Measurements from ENCODE around the gene SSBP2.

SSBP2 gene

DNA sequence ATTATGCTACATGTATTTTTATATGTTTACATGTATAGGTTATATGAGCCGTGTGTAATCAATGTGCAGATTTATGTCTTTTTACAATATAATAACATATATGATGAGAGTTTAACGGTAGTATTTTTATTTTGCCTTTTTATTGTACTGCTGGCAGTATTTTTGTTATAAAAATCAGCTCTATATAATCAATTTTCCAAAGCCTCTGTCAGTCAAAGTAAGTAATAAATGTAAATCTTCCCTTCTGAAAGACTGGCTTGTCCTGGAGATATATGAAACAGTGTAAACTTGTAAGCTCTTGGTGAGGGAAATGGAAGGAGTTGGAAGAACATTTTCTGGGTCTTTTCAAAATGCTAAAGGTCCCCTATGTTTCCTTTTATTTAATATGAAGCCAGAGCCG lies 173.8 kb downstream of the SSBP2 start:
- DNase-seq, result no peak

DNA sequence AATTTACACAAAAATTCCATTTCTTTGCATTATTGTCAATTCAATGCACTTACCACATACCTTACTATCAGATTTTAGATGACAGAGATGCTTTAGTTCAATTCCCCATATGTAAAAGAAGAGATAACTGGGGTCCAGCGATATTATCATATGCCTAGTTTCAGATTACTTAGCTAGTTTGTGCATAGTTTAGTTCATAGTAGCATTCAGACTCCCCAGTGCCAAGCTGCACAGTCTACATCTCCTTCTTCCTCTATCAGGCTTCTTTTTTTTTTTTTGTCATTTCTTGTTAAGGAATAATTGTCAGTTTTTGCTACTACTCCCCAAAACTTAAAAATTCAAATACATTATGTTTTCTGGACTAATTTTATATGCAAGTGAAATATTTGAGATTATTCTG lies 175.0 kb downstream of the SSBP2 start:
- DNase-seq, result no peak

DNA sequence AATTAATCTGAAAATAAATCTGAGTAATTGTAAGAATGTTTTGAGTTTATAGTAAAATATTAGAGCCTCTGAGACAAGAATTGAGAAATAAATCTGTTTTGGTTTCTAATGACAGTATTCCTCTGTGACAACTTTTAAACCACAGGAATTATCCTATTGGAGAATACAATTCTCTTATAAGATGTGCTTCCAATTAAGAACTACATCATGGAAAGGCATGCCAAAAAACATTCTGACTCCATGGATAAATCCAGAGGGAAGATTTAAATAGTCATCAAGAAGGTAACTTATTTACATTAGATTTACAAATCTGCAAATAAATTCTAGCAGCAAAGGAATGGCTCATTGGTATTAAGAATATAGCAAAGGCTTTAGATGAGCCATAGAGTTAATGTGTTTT lies 178.7 kb downstream of the SSBP2 start:
- DNase-seq, result no peak

DNA sequence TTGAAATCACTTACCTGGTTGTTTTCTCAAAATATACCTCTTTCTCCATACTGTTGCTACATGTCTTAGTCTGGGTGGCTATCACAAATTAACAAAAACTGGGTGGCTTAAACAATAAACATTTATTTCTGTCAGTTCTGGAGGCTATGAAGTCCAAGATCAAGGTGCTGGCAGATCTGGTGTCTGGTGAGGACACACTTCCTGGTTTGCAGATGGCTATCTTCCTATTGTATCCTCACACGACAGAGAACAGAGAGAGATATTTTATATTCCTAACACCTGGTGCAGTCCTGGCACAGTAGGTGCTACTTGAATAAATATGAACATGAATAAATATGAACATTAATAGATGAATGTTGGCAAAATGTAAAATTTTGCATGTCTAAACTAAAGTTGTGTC lies 192.7 kb downstream of the SSBP2 start:
- DNase-seq, result no peak

DNA sequence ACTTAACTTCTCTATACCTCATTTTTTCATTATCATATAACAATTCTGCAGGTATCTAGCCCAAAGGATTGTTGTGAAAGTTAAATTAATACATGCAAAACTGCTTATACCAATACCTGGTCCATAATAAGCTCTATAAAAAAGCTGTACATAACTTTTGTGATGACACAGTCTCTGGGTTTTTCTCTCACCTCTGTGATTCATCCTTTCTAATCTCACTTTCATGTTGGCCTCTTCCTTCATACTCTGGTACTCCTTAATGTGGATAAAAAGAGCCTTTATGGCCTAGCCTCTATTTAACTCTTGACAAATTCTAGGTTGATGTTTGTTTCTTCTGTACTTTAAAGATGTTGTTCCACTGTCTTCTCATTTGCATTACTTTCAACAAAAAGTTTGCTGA lies 194.1 kb downstream of the SSBP2 start:
- no peak for DNase-seq

DNA sequence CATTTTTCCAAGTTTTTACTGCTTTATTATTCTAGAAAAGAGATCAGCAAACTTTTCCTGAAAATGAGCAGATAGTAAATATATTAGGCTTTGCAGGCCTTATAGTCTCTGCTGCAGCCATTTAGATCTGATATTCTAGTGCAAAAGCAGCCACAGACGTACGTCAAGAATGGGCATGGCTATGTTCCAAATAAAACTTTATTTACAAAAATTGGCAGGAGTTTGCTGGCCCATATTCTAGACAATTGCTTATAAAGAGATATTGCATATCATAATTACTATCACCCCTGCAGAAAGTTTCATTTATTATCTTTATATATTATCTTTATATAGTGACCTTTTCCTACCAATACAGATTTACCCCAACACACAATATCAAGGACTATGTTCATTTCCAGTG lies 195.0 kb downstream of the SSBP2 start:
- DNase-seq, result no peak

DNA sequence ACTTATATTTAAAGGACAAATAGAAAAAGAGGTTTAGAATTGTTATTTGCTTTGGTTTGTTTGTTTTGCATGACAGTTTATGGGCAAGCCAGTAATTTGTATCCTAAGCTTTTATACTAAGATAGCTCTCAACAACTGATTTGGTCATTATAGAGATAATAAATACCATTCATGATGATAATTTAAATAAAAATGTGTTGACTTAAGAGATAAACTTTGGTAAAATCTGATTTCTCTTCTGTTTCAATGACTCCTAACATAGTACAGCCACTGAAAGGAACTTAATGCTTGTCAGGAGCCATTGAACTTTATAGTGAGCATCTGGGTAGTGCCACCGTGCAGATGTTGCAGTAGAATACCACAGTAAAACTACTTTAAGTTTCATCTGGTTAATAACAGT lies 196.2 kb downstream of the SSBP2 start:
- DNase-seq, result no peak

DNA sequence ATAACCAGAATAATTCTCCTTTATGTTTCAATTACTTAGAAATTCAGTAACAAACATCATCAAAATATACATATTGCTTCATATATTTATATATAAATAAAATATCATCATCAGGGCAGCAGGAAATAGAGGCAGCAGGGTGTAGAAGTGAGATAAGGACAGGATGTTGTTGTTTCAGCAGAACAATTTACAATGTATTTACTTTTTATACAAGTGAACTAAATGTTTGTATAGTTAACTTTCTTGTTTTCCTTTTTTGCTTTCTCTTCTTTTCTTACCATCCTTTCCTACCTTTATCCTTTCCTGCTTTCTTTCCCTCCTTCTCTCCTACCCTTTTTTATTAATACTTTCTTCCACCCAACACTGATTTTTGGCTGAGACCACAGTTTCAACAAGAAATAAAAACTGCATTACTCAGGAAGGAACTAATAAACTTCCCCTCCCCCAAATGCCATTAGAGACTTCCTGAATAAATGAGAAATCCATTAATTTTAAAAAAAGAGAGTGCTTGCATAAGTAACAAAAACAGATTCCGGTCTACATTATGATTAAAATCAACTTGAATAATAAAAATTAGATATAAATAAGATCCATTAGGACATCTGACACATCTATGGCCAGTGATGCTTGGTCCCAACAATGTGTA lies 197.2 kb downstream of the SSBP2 start:
- no peak for DNase-seq

DNA sequence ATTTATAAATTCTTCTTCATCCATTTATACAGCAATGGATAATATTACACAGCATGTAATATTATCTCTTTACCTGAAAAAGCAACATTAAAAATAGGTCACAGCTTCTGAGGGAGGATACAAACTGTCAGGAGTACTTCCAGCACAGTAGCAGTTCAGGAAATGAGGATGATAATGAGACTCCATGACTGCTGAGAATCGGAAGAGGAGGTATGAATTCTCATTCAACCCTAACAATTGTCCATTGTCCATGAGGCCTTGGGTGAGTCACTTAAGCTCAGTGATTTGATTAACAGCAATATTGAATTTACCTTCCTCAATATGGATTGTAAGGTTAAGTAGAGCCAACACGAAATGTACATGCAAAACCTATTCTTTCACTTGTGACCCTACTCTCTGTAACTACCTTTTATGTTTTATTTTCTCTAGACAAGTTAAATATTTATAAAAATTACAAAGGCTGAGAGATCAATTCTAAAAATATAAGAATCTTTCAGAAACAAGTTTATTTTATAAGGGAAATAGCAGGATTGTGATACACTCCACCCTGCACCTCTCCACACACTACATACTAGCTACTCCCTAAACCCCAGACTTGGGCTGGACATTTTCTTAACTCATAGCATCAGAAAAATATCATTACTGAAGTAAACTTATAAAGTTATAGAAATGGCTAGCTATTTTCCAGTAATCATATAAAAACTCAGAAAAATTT lies 197.9 kb downstream of the SSBP2 start:
- DNase-seq, result peak; percentile 0

DNA sequence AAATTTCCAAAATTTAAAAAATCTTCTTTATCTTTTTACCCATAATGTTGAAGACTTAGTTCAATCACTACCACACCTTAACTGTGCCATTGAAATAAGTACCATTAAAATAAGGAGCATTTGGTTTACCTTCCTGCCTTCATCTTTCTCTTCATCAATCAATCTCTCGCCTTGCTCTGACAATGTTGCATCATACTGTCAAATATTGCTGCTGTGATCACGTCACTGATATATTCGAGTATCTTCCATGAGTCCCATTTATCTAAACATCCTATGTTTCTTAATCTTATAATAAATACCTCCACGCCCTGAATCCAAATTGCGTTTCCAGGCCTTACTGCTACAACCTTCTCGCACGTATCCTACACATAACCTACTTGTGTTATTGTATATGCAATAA lies 201.8 kb downstream of the SSBP2 start:
- no peak for DNase-seq

DNA sequence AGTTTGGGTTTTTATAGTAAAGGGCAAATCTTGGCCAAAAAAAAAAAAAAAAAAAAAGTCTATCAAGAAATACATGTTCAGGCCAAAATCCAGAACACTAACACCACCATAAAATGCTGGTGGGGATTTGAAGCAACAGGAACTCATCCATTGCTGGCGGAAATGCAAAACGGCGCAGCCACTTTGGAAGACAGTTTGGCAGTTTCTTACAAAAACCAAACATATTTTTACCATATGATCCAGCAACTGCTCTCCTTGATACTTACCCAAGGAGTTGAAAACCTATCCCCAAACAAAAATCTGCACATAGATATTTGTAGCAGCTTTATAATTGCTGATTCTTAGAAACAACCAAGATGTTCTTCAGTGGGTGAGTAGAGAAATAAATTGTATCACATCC lies 203.9 kb downstream of the SSBP2 start:
- DNase-seq, result no peak

DNA sequence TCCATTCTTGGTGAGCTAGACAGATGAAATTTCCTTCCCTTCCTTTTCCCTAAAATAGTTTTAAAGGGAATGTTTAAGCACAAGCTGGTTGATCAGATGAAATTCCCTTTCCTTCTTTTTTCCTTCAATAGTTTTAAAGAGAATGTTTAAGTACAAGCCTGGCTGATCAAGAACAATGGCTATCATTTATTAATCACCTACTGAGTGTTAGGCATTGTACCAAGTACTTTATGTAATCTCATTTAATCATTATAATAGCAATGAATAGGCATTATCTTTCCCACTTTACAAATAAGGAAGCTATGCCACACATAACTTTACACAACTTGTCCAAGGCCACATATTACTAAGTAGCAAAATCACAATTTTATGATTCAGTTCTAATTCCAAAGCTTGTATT lies 205.0 kb downstream of the SSBP2 start:
- DNase-seq, result no peak

DNA sequence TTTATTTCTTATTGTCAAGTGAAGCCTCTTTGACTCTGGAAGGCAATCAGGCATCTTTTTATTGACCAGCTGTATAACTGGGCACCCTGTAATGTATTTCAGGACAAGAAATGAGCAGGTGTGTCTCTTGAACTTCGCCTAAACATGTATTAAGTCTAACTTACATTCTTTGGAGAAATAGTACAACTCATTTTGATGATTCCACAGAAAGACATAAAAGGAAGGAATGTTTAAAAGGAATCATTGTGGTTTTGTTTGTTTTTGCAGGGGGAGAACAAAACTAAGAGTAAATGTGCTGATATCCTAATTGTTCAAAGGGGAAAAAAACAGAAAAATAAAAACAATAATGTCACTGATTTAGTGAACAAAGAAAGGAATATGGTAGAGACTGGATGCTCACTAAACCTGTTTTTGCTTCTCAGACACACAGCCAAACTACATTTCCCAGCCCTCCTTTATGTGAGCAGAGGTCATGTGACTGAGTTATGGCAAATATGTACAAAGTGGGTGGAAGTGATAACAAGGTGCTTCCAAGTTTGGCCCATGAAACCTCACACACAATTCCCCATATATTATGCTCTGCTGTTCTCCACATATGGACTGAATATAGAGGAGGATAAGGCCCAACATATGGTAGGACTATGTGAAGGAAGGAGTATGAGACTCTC lies 206.4 kb downstream of the SSBP2 start:
- no peak for DNase-seq

DNA sequence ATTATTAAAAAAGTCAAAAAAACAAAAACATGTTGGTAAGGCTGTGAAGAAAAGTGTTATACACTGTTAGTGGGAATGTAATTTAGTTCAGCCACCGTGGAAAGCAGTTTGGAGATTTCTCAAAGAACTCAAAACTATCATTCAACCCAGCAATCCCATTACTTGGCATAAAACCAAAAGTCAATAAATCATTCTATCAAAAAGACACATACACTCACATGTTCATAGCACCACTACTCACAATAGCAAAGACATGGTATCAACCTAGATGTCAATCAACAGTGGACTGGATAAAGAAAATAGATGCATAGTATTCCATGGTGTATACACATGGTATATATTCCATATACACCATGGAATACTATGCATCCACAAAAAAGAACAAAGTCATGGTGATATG lies 208.7 kb downstream of the SSBP2 start:
- no peak for DNase-seq

DNA sequence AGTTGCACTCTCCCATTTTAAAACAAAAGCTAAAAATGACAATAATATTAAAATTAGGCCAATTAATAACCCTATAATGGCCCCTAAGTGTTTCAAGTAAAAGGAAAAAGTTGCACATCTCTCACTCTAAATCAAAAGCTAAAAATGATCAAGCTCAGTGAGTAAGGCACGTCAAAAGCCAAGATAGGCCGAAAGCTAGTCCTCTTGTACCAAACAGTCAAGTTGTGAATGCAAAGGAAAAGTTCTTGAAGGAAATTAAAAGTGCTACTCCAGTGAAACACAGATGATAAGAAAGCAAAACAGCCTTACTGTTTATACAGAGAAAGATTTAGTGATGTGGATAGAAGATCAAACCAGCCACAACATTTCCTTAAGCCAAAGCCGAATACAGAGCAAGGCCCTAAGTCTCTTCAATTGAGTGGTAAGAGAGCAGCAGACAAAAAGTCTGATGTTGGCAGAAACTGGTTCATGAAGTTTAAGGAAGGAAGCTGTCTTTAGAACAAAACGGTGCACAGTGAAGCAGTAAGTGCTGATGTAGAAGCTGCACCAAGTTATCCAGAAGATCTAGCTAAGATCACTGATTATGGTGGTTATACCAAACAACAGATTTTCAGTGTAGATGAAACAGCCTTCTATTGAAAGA lies 212.9 kb downstream of the SSBP2 start:
- no peak for DNase-seq

DNA sequence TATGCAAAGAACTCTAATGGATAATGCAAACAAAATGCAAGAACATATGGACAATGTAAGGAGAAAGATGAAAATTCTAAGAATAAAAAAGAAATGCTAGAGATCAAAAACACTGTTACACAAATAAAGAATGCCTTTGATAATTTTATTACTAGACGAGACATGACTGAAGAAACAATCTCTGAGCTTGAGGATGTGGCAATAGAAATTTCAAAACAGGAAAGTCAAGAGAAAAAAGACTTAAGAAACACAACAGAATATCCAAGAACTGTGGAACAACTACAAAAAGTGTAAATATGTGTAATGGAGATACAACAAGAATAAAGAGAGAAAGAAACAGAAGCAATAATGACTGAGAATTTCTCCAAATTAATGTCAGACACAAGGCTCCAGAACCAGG lies 216.5 kb downstream of the SSBP2 start:
- no peak for DNase-seq

DNA sequence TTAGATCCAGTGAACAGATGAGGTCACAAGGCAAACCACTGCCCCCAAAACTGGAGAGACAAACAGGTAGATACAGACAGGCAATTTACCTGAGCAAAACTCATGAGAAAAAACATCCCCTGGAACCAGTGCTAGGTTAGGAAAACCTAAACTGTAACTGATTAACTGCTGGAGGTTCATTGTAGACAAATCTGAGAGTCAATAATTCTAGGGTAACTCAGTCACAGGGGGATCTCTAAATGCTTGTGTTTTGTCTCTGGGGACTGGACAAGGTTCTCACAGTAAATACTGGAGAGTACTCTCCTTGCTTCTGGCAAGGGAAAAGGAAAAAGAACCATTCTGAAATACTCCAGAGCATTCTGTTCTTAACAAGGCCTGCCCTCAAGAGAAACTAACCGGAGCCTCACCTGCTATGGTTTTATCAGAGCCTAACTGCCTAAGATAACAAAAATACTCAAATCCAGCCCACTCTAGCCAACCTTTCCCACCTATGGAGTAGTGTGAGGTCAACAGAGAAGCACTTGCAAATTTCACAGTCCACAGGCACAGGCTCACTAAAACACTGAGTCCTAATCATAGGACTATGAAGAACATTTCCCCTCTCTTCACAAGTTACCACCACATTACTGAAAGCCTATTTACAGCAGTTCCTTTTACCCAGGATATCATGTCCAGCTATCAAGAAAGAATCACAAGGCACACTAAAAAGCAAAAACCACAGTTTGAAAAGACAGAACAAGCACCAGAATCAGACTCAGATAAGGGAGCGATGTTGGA lies 217.1 kb downstream of the SSBP2 start:
- no peak for DNase-seq

DNA sequence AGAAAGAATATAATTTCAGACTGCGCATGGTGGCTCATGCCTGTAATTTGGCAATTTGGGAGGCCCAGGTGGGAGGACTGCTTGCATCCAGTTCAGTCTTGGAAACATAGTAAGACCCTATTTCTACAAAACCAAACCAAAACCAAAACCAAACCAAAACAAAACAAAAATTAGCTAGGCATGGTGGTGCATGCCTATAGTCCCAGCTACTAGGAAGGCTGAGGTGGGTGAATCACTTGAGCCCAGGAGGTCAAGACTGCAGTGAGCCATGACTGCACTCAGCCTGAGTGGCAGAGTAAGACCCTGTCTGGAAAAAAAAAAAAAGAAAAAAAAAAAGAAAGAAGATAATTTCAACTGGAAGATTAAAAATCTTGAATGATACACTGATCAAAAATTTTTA lies 220.0 kb downstream of the SSBP2 start:
- DNase-seq, result no peak

DNA sequence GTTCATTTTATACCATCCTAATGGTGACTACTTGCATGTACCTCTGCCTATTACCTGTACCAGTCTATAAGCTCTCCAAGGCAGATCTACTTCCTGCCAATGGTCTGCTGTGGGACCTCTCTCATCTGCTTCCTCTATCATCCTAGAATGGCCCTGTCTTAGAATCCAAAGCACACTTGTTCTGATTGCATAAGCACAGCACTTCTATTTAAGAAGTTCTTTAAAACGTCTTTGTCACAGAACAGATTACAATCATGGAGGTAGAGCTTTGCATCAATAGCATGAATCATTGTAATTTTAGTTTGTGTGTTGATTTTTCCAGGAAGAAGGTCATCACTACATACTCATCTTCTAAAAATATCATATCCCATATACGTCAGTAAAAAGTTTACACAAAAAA lies 225.2 kb downstream of the SSBP2 start:
- no peak for DNase-seq

DNA sequence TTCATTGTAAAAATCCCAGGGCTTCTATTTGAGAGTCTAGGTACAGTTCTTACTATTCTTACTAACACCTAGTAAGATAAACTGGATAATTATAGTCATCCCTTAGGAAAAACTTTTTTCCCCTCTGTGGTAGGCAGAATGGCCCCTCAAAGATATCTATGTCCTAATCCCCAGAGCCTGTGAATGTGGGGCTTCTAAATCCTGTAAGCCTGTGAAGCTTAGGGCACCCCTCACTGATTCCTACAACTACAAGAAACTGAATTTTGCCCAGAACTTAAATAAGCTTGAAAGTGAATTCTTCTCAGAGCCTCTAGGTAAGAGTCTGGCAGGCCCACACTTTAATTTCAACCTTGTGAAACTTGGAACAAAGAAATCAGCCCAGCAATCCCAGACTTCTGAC lies 226.9 kb downstream of the SSBP2 start:
- no peak for DNase-seq

DNA sequence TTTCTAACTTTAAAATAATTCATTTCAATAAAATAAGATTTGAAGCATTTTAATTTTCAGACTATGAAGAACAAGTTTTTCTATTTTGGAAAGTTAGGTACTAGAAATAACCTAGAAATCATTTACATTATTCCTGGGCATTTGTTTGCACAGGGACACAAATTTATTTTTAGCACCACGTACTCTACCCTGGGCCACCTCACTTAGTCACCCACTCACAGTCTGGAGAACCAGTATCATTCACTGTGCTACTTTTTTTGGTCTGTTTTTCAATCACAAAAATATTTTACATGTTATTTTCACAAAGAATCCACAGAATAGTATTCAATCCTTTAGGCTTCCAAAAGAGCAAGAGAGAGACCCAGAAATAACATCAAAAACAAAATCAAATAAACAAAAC lies 228.3 kb downstream of the SSBP2 start:
- no peak for DNase-seq

DNA sequence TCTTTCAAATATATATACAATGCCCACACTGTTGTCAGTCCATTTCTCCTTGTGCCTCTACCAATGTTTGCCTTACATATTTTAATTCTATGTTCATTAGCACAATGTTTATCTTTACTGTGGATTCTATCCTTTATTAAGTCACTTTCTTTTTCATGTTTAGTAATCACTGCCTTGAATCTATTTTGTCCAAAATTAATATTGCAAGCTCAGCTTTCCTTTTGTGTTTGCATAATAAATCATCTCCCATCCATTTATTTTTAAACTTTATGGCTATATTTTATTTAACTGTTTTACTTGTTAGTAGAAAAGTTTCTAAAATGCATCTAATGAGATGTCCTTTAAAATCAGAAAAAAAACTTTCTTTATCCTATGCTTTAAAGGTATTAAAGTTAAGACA lies 230.1 kb downstream of the SSBP2 start:
- no peak for DNase-seq

DNA sequence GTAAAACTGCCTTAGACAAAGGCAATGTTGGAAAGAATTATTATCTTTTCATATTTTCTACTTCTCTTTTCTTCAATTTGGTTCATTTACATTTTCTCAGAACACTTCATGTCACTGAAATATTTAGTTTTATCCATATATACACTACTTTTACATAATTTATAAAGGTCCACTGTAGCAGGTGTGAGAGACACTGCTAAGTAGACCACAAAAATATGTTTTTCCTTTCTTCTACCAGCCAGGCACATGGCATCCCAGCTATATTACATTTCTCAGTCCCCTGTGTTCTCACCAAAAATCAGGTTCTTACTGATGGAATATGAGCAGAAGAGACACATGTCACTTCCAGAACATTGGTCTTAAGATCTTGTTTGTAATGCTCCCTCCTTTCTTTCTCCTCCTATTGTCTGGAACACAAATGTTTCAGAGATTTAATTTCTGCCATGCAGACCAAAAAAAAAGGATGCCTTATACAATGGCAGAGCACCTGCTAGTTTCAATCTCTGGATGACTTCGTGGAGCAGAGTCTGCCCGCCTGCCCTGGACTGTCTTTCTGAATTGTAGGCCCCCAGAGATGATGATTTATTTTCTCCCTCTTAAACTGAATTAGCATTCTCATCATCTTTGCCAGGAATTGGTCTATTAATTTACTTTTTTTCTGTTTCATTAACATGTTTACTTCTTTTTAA lies 231.5 kb downstream of the SSBP2 start:
- DNase-seq, result no peak
